Measurements from ENCODE around the gene C10orf53. TPM values are rescaled to one million over a fixed set of nuclear protein-coding genes. Genes with fewer than 3 reads are reported as not detected.

Gene C10orf53
- total RNA-seq, 1 experiment from 2014 or later, result not detected

- BruUV-seq (replicated peaks), result no TSS peak
- Histone ChIP-seq H3K4me1 (ENCODE audit: insufficient read depth, low read length) (no peaks in the 10 kb centered on the region), H2AFZ (ENCODE audit: low read length) (no peak overlapping the region), H3K27me3 (ENCODE audit: low read length) (peaks cover 84% of the 10 kb centered on the region), H3K36me3 (ENCODE audit: low read depth, low read length) (no peaks in the 10 kb centered on the region), H3K79me2 (ENCODE audit: low read length) (no peaks in the 10 kb centered on the region), H3F3A (ENCODE audit: low read length, unreplicated experiment) (no peaks in the 10 kb centered on the region), H3K4me2 (ENCODE audit: low read length) (no peak overlapping the region), H3K9me3 (ENCODE audit: low read length) (0 out of 2 replicates have a peak, but pooled peaks cover 8% of the 10 kb centered on the region), H3K4me3 (ENCODE audit: low read length) (no peak overlapping the region), H4K20me1 (ENCODE audit: low read length) (no peaks in the 10 kb centered on the region), H3K27ac (ENCODE audit: low read length) (no peak overlapping the region), H3K9me2 (replicated peaks; ENCODE audit: low read length) (no peaks in the 10 kb centered on the region), H3K9ac (ENCODE audit: low read length) (no peak overlapping the region)
- no peak for TF ChIP-seq EZH2 (IDR thresholded peaks at IDR 0.05; ENCODE audit: low read length, unreplicated experiment)
- DNase-seq (no peak), ATAC-seq (no peak)
- CTCF ChIA-PET, result no interaction called here
- POLR2A ChIA-PET (ENCODE audit: unreplicated experiment), result no interaction called here
- intact Hi-C loops (cut with micrococcal nuclease), result no loop called here
Observed at GRCh38 chr10:49657606-49658005, 21.8 kb upstream of the C10orf53 start.

- no peaks in the 10 kb centered on the region for H4K20me1 ChIP-seq (ENCODE audit: low read length)
- no peaks in the 10 kb centered on the region for H3K79me2 ChIP-seq (ENCODE audit: low read length)
- H3K4me1 ChIP-seq (ENCODE audit: insufficient read depth, low read length), result no peaks in the 10 kb centered on the region
- ChIA-PET POLR2A (ENCODE audit: unreplicated experiment) (interaction anchor here (0.6 kb wide), 1 partner anchor 742 kb away, joined by 7 read pairs; no protein-coding TSS in a partner anchor), CTCF (no interaction called here)
- intact Hi-C loops (cut with micrococcal nuclease), result no loop called here
- no peak overlapping the region for H2AFZ ChIP-seq (ENCODE audit: low read length)
- H3K4me3 ChIP-seq (ENCODE audit: low read length), result no peak overlapping the region
- H3K9me2 ChIP-seq (replicated peaks; ENCODE audit: low read length), result no peaks in the 10 kb centered on the region
- 0 out of 2 replicates have a peak, but pooled peaks cover 8% of the 10 kb centered on the region for H3K9me3 ChIP-seq (ENCODE audit: low read length)
- no peak overlapping the region for H3K27ac ChIP-seq (ENCODE audit: low read length)
- H3K27me3 ChIP-seq (ENCODE audit: low read length), result peaks cover 86% of the 10 kb centered on the region
- ATAC-seq (no peak), DNase-seq (peak; percentile 27)
- no peak overlapping the region for H3K4me2 ChIP-seq (ENCODE audit: low read length)
- H3K36me3 ChIP-seq (ENCODE audit: low read depth, low read length), result no peaks in the 10 kb centered on the region
- no peak overlapping the region for H3K9ac ChIP-seq (ENCODE audit: low read length)
- TF ChIP-seq EZH2 (IDR thresholded peaks at IDR 0.05; ENCODE audit: low read length, unreplicated experiment) (no peak), EZH2phosphoT487 (IDR thresholded peaks at IDR 0.05; ENCODE audit: borderline replicate concordance, low read length) (no peak), CTCF (conservative IDR thresholded peaks at IDR 0.05; ENCODE audit: low read depth, low read length) (no peak)
- no peaks in the 10 kb centered on the region for H3F3A ChIP-seq (ENCODE audit: low read length, unreplicated experiment)
- no TSS peak for BruUV-seq (replicated peaks)
Observed at GRCh38 chr10:49661140-49661856, 18.2 kb upstream of the C10orf53 start.

- POLR2A ChIA-PET (ENCODE audit: unreplicated experiment), result no interaction called here
- Histone ChIP-seq H3K4me3 (ENCODE audit: low read length) (no peak overlapping the region), H4K20me1 (ENCODE audit: low read length) (no peaks in the 10 kb centered on the region), H3K79me2 (ENCODE audit: low read length) (no peaks in the 10 kb centered on the region), H3F3A (ENCODE audit: low read length, unreplicated experiment) (no peaks in the 10 kb centered on the region), H3K36me3 (ENCODE audit: low read depth, low read length) (no peaks in the 10 kb centered on the region), H3K9ac (ENCODE audit: low read length) (no peak overlapping the region), H3K4me2 (ENCODE audit: low read length) (no peak overlapping the region), H3K9me3 (ENCODE audit: low read length) (0 out of 2 replicates have a peak, but pooled peaks cover 8% of the 10 kb centered on the region), H3K27ac (ENCODE audit: low read length) (no peak overlapping the region), H2AFZ (ENCODE audit: low read length) (no peak overlapping the region), H3K27me3 (ENCODE audit: low read length) (peaks cover 86% of the 10 kb centered on the region), H3K4me1 (ENCODE audit: insufficient read depth, low read length) (no peaks in the 10 kb centered on the region), H3K9me2 (replicated peaks; ENCODE audit: low read length) (no peaks in the 10 kb centered on the region)
- ATAC-seq (no peak), DNase-seq (no peak)
- BruUV-seq (replicated peaks), result no TSS peak
- TF ChIP-seq CTCF (conservative IDR thresholded peaks at IDR 0.05; ENCODE audit: low read depth, low read length) (no peak), EZH2 (IDR thresholded peaks at IDR 0.05; ENCODE audit: low read length, unreplicated experiment) (no peak), EZH2phosphoT487 (IDR thresholded peaks at IDR 0.05; ENCODE audit: borderline replicate concordance, low read length) (no peak)
- intact Hi-C loops (cut with micrococcal nuclease), result no loop called here
- CTCF ChIA-PET, result interaction anchor here (0.7 kb wide), 1 partner anchor 252 kb away, joined by 3 read pairs; no protein-coding TSS in a partner anchor
Observed at GRCh38 chr10:49662169-49662830, 17.2 kb upstream of the C10orf53 start.

Data from PC-3 (cell line).